Astrocyte of the spinal cord (primary cell): Measurements from ENCODE around the gene DSCAML1.

Source experiments
- DNase-seq: peaks from one replicate; pipeline ENCODE4 v3.0.0; 2011; ENCODE audit warnings: low read depth, low spot score
- H3K4me3 ChIP-seq: 2 replicates; pipeline ENCODE4 v1.5.1; 2011; ENCODE audit warnings: low read depth, mild to moderate bottlenecking, low read length, moderate library complexity
- in situ Hi-C: cut with HindIII; loops from 2 replicates; pipeline ENCODE4 v1.10.0; 2017; ENCODE audit warnings: low sequenced_read_pairs
- TF ChIP-seq, protein P1 (sequence below): IDR thresholded peaks from 2 replicates; pipeline ENCODE4 v1.5.1; 2012; ENCODE audit warnings: low read depth, mild to moderate bottlenecking, low read length, inconsistent platforms

Gene DSCAML1

DNA sequence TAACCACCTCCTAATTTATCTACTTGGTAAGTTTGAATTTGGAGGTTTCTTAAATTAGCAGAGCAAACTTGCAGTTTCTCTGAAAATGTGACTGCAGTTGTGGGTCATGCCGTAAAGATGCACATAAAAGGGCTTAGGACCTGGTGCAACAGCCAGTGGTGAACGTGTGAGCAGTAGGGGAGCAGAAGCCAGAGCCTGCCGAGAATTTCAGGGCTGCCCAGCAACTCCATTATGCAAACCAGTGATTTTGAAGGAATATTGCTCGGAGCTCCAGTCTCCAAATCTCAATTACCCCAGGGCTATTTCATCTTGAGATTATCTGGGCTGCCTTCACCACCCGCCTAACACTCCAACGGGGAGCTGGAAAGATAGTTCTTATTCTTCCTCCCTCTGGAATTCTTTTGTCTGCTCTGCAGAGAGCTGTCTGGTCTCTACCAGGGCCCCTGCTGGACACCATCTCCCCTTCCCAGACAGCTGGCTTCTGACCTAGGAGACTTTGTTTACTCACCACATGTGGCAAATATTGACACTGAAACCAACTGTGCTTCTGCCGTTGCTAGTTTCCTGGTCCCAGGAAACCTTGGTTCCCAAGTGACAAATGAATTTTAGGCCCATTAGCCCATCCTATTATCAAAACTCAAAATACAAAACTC, 93.9 kb downstream of the DSCAML1 start:
- in situ Hi-C loops = no loop called here
- DNase-seq = no peak
- no peak overlapping the region for H3K4me3 ChIP-seq
- TF ChIP-seq, protein P1, sequence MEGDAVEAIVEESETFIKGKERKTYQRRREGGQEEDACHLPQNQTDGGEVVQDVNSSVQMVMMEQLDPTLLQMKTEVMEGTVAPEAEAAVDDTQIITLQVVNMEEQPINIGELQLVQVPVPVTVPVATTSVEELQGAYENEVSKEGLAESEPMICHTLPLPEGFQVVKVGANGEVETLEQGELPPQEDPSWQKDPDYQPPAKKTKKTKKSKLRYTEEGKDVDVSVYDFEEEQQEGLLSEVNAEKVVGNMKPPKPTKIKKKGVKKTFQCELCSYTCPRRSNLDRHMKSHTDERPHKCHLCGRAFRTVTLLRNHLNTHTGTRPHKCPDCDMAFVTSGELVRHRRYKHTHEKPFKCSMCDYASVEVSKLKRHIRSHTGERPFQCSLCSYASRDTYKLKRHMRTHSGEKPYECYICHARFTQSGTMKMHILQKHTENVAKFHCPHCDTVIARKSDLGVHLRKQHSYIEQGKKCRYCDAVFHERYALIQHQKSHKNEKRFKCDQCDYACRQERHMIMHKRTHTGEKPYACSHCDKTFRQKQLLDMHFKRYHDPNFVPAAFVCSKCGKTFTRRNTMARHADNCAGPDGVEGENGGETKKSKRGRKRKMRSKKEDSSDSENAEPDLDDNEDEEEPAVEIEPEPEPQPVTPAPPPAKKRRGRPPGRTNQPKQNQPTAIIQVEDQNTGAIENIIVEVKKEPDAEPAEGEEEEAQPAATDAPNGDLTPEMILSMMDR = no peak

- in situ Hi-C loops = no loop called here
- no peak overlapping the region for H3K4me3 ChIP-seq
- TF ChIP-seq, protein P1 = no peak
- DNase-seq = no peak
Measured at GRCh38 chr11:117701781-117702180, 95.2 kb downstream of the DSCAML1 start.

GRCh38 chr11:117700551-117700950, 96.5 kb downstream of the DSCAML1 start:
- in situ Hi-C loops = no loop called here
- no peak overlapping the region for H3K4me3 ChIP-seq
- DNase-seq = no peak
- TF ChIP-seq, protein P1 = no peak

- TF ChIP-seq, protein P1 = no peak
- in situ Hi-C loops = no loop called here
- no peak overlapping the region for H3K4me3 ChIP-seq
- no peak for DNase-seq
Measured at GRCh38 chr11:117697319-117697718, 99.7 kb downstream of the DSCAML1 start.

DNA sequence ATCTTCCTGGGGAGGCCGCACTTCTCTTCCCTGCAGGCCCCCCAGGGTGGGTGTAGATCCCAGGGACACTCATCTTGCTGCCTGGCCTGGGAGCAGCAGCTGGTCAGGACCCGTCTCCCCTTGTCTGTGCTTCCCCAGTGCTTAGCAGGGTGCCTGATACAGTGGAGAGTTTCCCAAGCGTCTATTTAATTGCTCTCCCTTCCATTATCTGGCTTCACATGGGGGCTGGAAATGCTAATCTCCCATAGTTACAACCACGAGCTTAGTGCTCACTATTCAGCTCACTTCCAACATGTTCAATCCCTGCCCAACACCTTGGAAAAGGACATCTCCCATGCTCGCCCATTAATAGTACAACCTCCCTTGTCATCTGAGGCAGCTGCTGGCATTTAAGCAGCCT, 100.5 kb downstream of the DSCAML1 start:
- H3K4me3 ChIP-seq = no peak overlapping the region
- TF ChIP-seq, protein P1 = no peak
- DNase-seq = no peak
- in situ Hi-C loops = no loop called here

DNA sequence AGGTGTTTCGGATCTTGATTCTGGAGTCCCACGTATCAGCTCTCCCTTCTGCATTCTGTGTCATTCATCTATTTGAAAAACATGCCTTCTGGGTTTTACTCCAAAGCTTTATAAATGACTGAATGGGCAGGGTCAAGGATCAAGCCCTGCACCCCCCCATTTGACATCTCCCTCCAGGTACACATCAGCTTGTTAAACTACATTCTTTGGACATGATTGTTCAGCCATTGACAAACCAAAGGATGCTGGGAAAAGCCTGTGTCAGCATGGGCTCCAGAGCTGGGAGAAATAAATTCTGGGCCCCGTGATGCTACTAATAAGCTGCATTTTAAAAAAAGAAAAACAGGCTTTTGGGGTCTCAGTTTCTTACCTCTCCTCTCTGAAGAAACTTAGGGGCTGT, 103.7 kb downstream of the DSCAML1 start:
- TF ChIP-seq, protein P1 = no peak
- in situ Hi-C loops = no loop called here
- DNase-seq = no peak
- H3K4me3 ChIP-seq = no peak overlapping the region
